ENCODE data around the gene NVL.

DNA sequence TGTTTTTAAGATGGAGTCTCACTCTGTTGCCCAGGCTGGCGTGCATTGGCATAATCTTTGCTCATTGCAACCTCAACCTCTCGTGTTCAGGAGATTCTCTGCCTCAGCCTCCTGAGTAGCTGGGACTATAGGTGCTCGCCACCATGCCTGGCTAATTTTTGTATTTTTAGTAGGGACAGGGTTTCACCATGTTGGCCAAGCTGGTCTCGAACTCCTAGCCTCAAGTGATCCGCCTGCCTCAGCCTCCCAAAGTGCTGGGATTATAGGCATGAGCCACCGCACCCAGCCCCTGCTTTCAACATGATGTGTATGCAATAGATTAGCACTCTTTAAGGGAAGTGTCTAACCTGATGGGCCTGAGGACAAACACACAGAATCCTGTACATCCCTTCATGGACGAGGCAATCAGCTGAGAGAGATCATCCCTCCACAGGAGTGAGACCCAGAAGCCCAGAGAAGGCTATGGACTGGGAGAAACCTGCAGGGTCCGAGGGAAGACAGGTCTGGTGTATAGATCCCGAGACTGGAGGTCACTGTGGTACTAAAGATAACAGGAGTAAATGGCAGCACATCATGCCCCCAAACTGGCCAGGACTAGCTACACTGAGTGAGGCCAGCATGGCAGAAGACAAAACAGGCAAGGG is 152.5 kb downstream of the NVL start:
- TF ChIP-seq, protein P1, sequence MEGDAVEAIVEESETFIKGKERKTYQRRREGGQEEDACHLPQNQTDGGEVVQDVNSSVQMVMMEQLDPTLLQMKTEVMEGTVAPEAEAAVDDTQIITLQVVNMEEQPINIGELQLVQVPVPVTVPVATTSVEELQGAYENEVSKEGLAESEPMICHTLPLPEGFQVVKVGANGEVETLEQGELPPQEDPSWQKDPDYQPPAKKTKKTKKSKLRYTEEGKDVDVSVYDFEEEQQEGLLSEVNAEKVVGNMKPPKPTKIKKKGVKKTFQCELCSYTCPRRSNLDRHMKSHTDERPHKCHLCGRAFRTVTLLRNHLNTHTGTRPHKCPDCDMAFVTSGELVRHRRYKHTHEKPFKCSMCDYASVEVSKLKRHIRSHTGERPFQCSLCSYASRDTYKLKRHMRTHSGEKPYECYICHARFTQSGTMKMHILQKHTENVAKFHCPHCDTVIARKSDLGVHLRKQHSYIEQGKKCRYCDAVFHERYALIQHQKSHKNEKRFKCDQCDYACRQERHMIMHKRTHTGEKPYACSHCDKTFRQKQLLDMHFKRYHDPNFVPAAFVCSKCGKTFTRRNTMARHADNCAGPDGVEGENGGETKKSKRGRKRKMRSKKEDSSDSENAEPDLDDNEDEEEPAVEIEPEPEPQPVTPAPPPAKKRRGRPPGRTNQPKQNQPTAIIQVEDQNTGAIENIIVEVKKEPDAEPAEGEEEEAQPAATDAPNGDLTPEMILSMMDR (IDR thresholded peaks at IDR 0.05) = no peak
- no peak for TF ChIP-seq TEAD4 (IDR thresholded peaks at IDR 0.05; ENCODE audit: borderline replicate concordance, insufficient read depth)
- TF ChIP-seq MXI1 (IDR thresholded peaks at IDR 0.05; ENCODE audit: low read depth, low read length) = no peak
- no peak for TF ChIP-seq JUND (IDR thresholded peaks at IDR 0.05)

All from SK-N-SH (cell line).